Measurements from ENCODE around the gene B3GAT1.

- no peak for TF ChIP-seq CTCF (IDR thresholded peaks at IDR 0.05)
- TF ChIP-seq POLR2AphosphoS5 (IDR thresholded peaks at IDR 0.05; ENCODE audit: insufficient read depth in 1 of 2, low read depth in 1 of 2) = no peak
Measured at GRCh38 chr11:134399293-134399654, 12.8 kb downstream of the B3GAT1 start.
